H9 (cell line): ENCODE data around the gene IFNL2. TPM values are rescaled to one million over a fixed set of nuclear protein-coding genes. Genes with fewer than 3 reads are reported as not detected.

Experiments used
- DNase-seq: peaks from one replicate; pipeline ENCODE4 v3.0.0-alpha.2; 2017
- H2AFZ ChIP-seq: one replicate; pipeline ENCODE4 v1.6.1; 2013; ENCODE audit warnings: mild to moderate bottlenecking, low read length, control low read depth, moderate library complexity
- H2AK5ac ChIP-seq: 2 replicates; pipeline ENCODE4 v1.6.1; 2013; ENCODE audit warnings: low read length, control low read depth, mixed read lengths; ENCODE audit not compliant: insufficient read length
- H2BK120ac ChIP-seq: one replicate; pipeline ENCODE4 v1.6.1; 2013; ENCODE audit warnings: low read depth, mild to moderate bottlenecking, low read length, control low read depth, inconsistent platforms; ENCODE audit not compliant: poor library complexity, severe bottlenecking
- H2BK12ac ChIP-seq: 2 replicates; pipeline ENCODE4 v1.6.1; 2013; ENCODE audit warnings: low read length, control low read depth, mixed read lengths, low read depth; ENCODE audit not compliant: insufficient read length
- H2BK15ac ChIP-seq: 2 replicates; pipeline ENCODE4 v1.6.1; 2013; ENCODE audit warnings: low read depth, low read length, control low read depth
- H2BK20ac ChIP-seq: one replicate; pipeline ENCODE4 v1.6.1; 2013; ENCODE audit warnings: low read depth, mild to moderate bottlenecking, low read length, control low read depth, inconsistent platforms; ENCODE audit not compliant: poor library complexity, severe bottlenecking
- H2BK5ac ChIP-seq: 2 replicates; pipeline ENCODE4 v1.6.1; 2013; ENCODE audit warnings: low read length, control low read depth, mixed read lengths; ENCODE audit not compliant: insufficient read length
- H3K14ac ChIP-seq: 2 replicates; pipeline ENCODE4 v1.6.1; 2013; ENCODE audit warnings: low read length, control low read depth; ENCODE audit not compliant: insufficient read depth
- H3K18ac ChIP-seq: 2 replicates; pipeline ENCODE4 v1.6.1; 2013; ENCODE audit warnings: low read depth, mild to moderate bottlenecking, mixed read lengths, low read length, control low read depth; ENCODE audit not compliant: insufficient read length
- H3K23ac ChIP-seq: 2 replicates; pipeline ENCODE4 v1.6.1; 2013; ENCODE audit warnings: low read length, control low read depth, mixed read lengths, low read depth; ENCODE audit not compliant: insufficient read length
- H3K23me2 ChIP-seq: 2 replicates; pipeline ENCODE4 v1.6.1; 2013; ENCODE audit warnings: low read depth, mild to moderate bottlenecking, mixed read lengths, low read length, control low read depth; ENCODE audit not compliant: insufficient read length, poor library complexity, severe bottlenecking
- H3K27ac ChIP-seq: 2 replicates; pipeline ENCODE4 v1.5.1; 2013; ENCODE audit warnings: low read length, control low read depth, mixed read lengths, low read depth; ENCODE audit not compliant: insufficient read length
- H3K27me3 ChIP-seq: 2 replicates; pipeline ENCODE4 v1.6.1; 2013; ENCODE audit warnings: low read length, control low read depth, inconsistent platforms; ENCODE audit not compliant: insufficient read depth
- H3K4ac ChIP-seq: 2 replicates; pipeline ENCODE4 v1.6.1; 2013; ENCODE audit warnings: low read depth, mild to moderate bottlenecking, control low read depth, inconsistent platforms, low read length, moderate library complexity
- H3K4me1 ChIP-seq: 2 replicates; pipeline ENCODE4 v1.6.1; 2013; ENCODE audit warnings: low read length, control low read depth, inconsistent platforms; ENCODE audit not compliant: insufficient read depth
- H3K4me2 ChIP-seq: 2 replicates; pipeline ENCODE4 v1.6.1; 2013; ENCODE audit warnings: low read length, control low read depth, mixed read lengths; ENCODE audit not compliant: insufficient read length, insufficient read depth
- H3K56ac ChIP-seq: 2 replicates; pipeline ENCODE4 v1.6.1; 2013; ENCODE audit warnings: low read depth, mild to moderate bottlenecking, mixed read lengths, low read length, control low read depth; ENCODE audit not compliant: insufficient read length
- H3K79me1 ChIP-seq: 2 replicates; pipeline ENCODE4 v1.6.1; 2013; ENCODE audit warnings: low read depth, mild to moderate bottlenecking, moderate library complexity, low read length, control low read depth, inconsistent platforms; ENCODE audit not compliant: insufficient read depth, poor library complexity, severe bottlenecking
- H3K79me2 ChIP-seq: 2 replicates; pipeline ENCODE4 v1.6.1; 2013; ENCODE audit warnings: low read length, control low read depth, inconsistent platforms; ENCODE audit not compliant: insufficient read depth
- H3K9ac ChIP-seq: 2 replicates; pipeline ENCODE4 v1.6.1; 2013; ENCODE audit warnings: low read length, control low read depth, mixed read lengths; ENCODE audit not compliant: insufficient read length; ENCODE audit errors: extremely low read depth
- H3K9me3 ChIP-seq: one replicate; pipeline ENCODE4 v1.6.1; 2013; ENCODE audit warnings: low read depth, low read length, inconsistent platforms; ENCODE audit not compliant: control insufficient read depth
- H3T11ph ChIP-seq: one replicate; pipeline ENCODE4 v1.6.1; 2013; ENCODE audit warnings: mild to moderate bottlenecking, low read length, control low read depth, inconsistent platforms
- H4K20me1 ChIP-seq: one replicate; pipeline ENCODE4 v1.6.1; 2013; ENCODE audit not compliant: control insufficient read depth, insufficient read length, insufficient read depth
- H4K5ac ChIP-seq: 2 replicates; pipeline ENCODE4 v1.6.1; 2013; ENCODE audit warnings: low read depth, mild to moderate bottlenecking, mixed read lengths, low read length, control low read depth; ENCODE audit not compliant: insufficient read length
- H4K8ac ChIP-seq: replicated peaks from 2 replicates; pipeline ENCODE4 v1.6.1; 2013; ENCODE audit warnings: low read length, control low read depth, mixed read lengths, low read depth; ENCODE audit not compliant: insufficient read length
- H4K91ac ChIP-seq: 2 replicates; pipeline ENCODE4 v1.6.1; 2013; ENCODE audit warnings: low read depth, mild to moderate bottlenecking, moderate library complexity, mixed read lengths, low read length, control low read depth; ENCODE audit not compliant: insufficient read length
- H3K27ac Mint-ChIP-seq, 3 experiments: 2 replicates in 2 of 3; 3 replicates in 1 of 3; pipeline ENCODE4 v1.8.0; 2020 to 2021; ENCODE audit warnings: mixed read lengths in 3 of 3, mild to moderate bottlenecking in 1 of 3, moderate library complexity in 1 of 3
- H3K27me3 Mint-ChIP-seq: 2 replicates; pipeline ENCODE4 v1.8.0; 2021; ENCODE audit warnings: low read depth, mild to moderate bottlenecking, moderate library complexity, mixed read lengths
- H3K36me3 Mint-ChIP-seq, 3 experiments: 2 replicates in 2 of 3; 3 replicates in 1 of 3; pipeline ENCODE4 v1.8.0; 2020 to 2021; ENCODE audit warnings: low read depth in 3 of 3, mixed read lengths in 3 of 3; ENCODE audit not compliant: insufficient read depth in 1 of 3
- H3K4me1 Mint-ChIP-seq, 2 experiments: 2 replicates each; pipeline ENCODE4 v1.8.0; 2020; ENCODE audit warnings: mixed read lengths in 2 of 2
- H3K4me3 Mint-ChIP-seq, 2 experiments: 2 replicates in 1 of 2; 3 replicates in 1 of 2; pipeline ENCODE4 v1.8.0; 2020 to 2021; ENCODE audit warnings: mild to moderate bottlenecking in 2 of 2, mixed read lengths in 2 of 2, moderate library complexity in 1 of 2
- H3K9me3 Mint-ChIP-seq, 2 experiments: 2 replicates in 1 of 2; 3 replicates in 1 of 2; pipeline ENCODE4 v1.8.0; 2020; ENCODE audit warnings: mild to moderate bottlenecking in 2 of 2, mixed read lengths in 2 of 2, moderate library complexity in 1 of 2
- CTCF ChIP-seq: fragments of 200-600 bp; sonication (generic); conservative IDR thresholded peaks from 3 replicates; pipeline ENCODE4 v1.8.0; 2021; ENCODE audit warnings: antibody characterized with exemption, mild to moderate bottlenecking
- WGBS: extraction: QIAGEN DNeasy Blood & Tissue Kit; methylation state at CpG from one replicate; pipeline ENCODE4 v1.1.7; 2013; ENCODE audit warnings: missing lambda C conversion rate, low lambda C conversion rate, mixed read lengths; ENCODE audit not compliant: insufficient read length; ENCODE audit errors: extremely low coverage; 5-methylcytosine and 5-hydroxymethylcytosine counted together
- total RNA-seq: library from RNA; stranded (reverse); gene quantifications from 2 replicates; pipeline ENCODE4 v1.2.1, GENCODE V29; 2021

The IFNL2 gene
- total RNA-seq, 1 experiment from 2014 or later, result not detected

- Histone ChIP-seq H3K23ac (no peak overlapping the region), H4K8ac (no peak overlapping the region), H2BK20ac (no peak overlapping the region), H3K23me2 (no peaks in the 10 kb centered on the region), H2BK15ac (no peak overlapping the region), H3K79me2 (no peaks in the 10 kb centered on the region), H3K27me3 (no peaks in the 10 kb centered on the region; the same call in 1 of the 2 replicates), H3T11ph (no peak overlapping the region), H3K4me1 (peaks cover 3% of the 10 kb centered on the region; the same call in 1 of the 2 replicates), H3K27ac (no peak overlapping the region), H3K9ac (no peak overlapping the region), H3K18ac (no peak overlapping the region), H2BK5ac (no peak overlapping the region), H2BK12ac (no peak overlapping the region), H3K4ac (no peak overlapping the region), H2AK5ac (no peak overlapping the region), H3K79me1 (no peaks in the 10 kb centered on the region), H2AFZ (no peak overlapping the region), H3K14ac (no peak overlapping the region), H3K9me3 (no peaks in the 10 kb centered on the region), H3K56ac (no peak overlapping the region), H3K4me2 (no peak overlapping the region), H4K5ac (no peak overlapping the region), H4K20me1 (no peaks in the 10 kb centered on the region), H4K91ac (no peak overlapping the region), H2BK120ac (no peak overlapping the region)
- DNase-seq, result no peak
- Mint-ChIP-seq H3K4me3 (no peak overlapping the region), H3K9me3 (no peaks in the 10 kb centered on the region; a peak in 1 of 5 replicates), H3K36me3 (peaks cover 9 to 27% (median 10%) of the 10 kb centered on the region in 3 experiments; a peak in 6 of 7 replicates), H3K27me3 (peaks cover 22% of the 10 kb centered on the region), H3K27ac (no peak overlapping the region), H3K4me1 (peaks cover 7 to 26% of the 10 kb centered on the region in 2 experiments)
- no peak for TF ChIP-seq CTCF
- no CpG with 5 or more reads among the region's 64 CpGs for WGBS
Observed at GRCh38 chr19:39314016-39314728, 46.0 kb downstream of the IFNL2 start.
